GM12891 (cell line): ENCODE data around the gene TRPV5.

Source experiments
- PAX5 ChIP-seq: IDR thresholded peaks from 2 replicates; pipeline ENCODE4 v1.6.1; 2011; ENCODE audit warnings: low read length, moderate library complexity, mild to moderate bottlenecking; ENCODE audit not compliant: insufficient read depth, severe bottlenecking
- POLR2A ChIP-seq: IDR thresholded peaks from 2 replicates; pipeline ENCODE4 v1.6.1; 2011; ENCODE audit warnings: low read depth, low read length, control low read depth
- POLR2AphosphoS5 ChIP-seq: IDR thresholded peaks from 2 replicates; pipeline ENCODE4 v1.6.1; 2011; ENCODE audit warnings: low read depth, low read length, control low read depth
- POU2F2 ChIP-seq: IDR thresholded peaks from 2 replicates; pipeline ENCODE4 v1.6.1; 2011; ENCODE audit warnings: low read depth, mild to moderate bottlenecking, control low read depth, low read length, moderate library complexity
- SPI1 ChIP-seq: IDR thresholded peaks from 2 replicates; pipeline ENCODE4 v1.6.1; 2011; ENCODE audit warnings: low read depth, low read length, control low read depth
- TAF1 ChIP-seq: IDR thresholded peaks from 2 replicates; pipeline ENCODE4 v1.6.1; 2011; ENCODE audit warnings: low read depth, low read length, control low read depth

DNA sequence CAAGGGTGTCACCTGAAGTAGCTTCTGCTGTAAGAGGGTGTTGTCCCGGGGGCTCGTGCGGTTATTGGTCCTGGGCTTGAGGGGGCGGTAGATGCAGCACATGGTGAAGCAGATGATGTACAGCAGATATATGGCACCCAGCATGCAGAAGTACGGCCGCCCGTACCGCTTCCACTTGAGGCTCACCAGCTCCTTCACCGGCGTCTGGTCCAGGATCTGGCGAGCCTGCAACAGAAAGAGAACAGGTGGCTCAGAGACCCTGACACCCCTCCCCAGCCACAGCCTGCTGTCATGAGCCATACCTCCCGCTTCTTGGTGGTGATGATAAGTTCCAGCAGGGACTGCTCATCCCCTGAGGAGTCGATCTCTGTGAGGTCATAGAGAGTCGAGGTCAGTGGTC lies 58.1 kb downstream of the TRPV5 start:
- TF ChIP-seq POLR2AphosphoS5 (no peak), POLR2A (no peak), TAF1 (no peak), SPI1 (no peak), PAX5 (no peak), POU2F2 (no peak)
